ENCODE measurements around the gene CCDC28A.

DNA sequence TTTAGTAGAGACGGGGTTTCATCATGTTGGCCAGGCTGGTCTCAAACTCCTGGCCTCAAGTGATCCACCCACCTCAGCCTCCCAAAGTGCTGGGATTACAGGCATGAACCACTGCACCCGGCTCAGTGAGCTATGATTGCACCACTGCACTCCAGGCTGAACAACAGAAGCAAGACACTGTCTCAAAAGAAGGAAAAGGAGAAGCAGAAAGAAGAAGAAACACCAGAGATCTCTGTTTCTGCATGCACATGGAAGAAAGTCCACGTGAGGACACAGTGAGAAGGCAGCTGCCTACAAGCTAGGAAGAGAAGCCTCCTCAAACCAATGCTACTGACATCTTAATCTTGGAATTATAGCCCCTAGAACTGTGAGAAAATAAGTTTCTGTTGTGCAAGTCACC, 38.3 kb downstream of the CCDC28A start:
- TF ChIP-seq POLR2A (IDR thresholded peaks at IDR 0.05) = no peak
- TF ChIP-seq, protein P1, sequence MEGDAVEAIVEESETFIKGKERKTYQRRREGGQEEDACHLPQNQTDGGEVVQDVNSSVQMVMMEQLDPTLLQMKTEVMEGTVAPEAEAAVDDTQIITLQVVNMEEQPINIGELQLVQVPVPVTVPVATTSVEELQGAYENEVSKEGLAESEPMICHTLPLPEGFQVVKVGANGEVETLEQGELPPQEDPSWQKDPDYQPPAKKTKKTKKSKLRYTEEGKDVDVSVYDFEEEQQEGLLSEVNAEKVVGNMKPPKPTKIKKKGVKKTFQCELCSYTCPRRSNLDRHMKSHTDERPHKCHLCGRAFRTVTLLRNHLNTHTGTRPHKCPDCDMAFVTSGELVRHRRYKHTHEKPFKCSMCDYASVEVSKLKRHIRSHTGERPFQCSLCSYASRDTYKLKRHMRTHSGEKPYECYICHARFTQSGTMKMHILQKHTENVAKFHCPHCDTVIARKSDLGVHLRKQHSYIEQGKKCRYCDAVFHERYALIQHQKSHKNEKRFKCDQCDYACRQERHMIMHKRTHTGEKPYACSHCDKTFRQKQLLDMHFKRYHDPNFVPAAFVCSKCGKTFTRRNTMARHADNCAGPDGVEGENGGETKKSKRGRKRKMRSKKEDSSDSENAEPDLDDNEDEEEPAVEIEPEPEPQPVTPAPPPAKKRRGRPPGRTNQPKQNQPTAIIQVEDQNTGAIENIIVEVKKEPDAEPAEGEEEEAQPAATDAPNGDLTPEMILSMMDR (IDR thresholded peaks at IDR 0.05) = no peak

Measured in stomach (tissue), 4 donors.